Dendritic cell treated with granulocyte-macrophage colony-stimulating factor and Interleukin-4, amounts not matched to agents 40 ng/mL and 50 ng/mL, for 4 days (primary cell): Measurements from ENCODE around the gene FAM111A.

Experiments
- H3K27ac Mint-ChIP-seq: one replicate; pipeline ENCODE4 v1.8.0; 2022; ENCODE audit warnings: mild to moderate bottlenecking, mixed read lengths
- H3K27me3 Mint-ChIP-seq: one replicate; pipeline ENCODE4 v1.8.0; 2022; ENCODE audit warnings: mild to moderate bottlenecking, mixed read lengths
- H3K36me3 Mint-ChIP-seq: one replicate; pipeline ENCODE4 v1.8.0; 2022; ENCODE audit warnings: low read depth, mixed read lengths
- H3K4me1 Mint-ChIP-seq: one replicate; pipeline ENCODE4 v1.8.0; 2022; ENCODE audit warnings: low read depth, mixed read lengths
- H3K4me3 Mint-ChIP-seq: one replicate; pipeline ENCODE4 v1.8.0; 2022; ENCODE audit warnings: mild to moderate bottlenecking, moderate library complexity, mixed read lengths
- H3K9me3 Mint-ChIP-seq: one replicate; pipeline ENCODE4 v1.8.0; 2022; ENCODE audit warnings: mixed read lengths
- intact Hi-C: fragments of 100-400 bp; cut with micrococcal nuclease; formaldehyde crosslinking; loops from one replicate; pipeline ENCODE4 v1.15.0; 2022

FAM111A gene

GRCh38 chr11:59154610-59155009, 12.0 kb downstream of the FAM111A start:
- H3K36me3 Mint-ChIP-seq = peaks cover 23% of the 10 kb centered on the region
- H3K4me3 Mint-ChIP-seq = no peak overlapping the region
- intact Hi-C loops = loop anchor here (5.0 kb wide), 1 partner anchor 97 kb away; no protein-coding TSS in a partner anchor
- peaks cover 26% of the 10 kb centered on the region for H3K4me1 Mint-ChIP-seq
- H3K9me3 Mint-ChIP-seq = no peaks in the 10 kb centered on the region
- no peak overlapping the region for H3K27ac Mint-ChIP-seq
- H3K27me3 Mint-ChIP-seq = no peaks in the 10 kb centered on the region

GRCh38 chr11:59157433-59157832, 14.8 kb downstream of the FAM111A start:
- intact Hi-C loops = loop anchor here (5.0 kb wide), 1 partner anchor 100 kb away; no protein-coding TSS in a partner anchor
- Mint-ChIP-seq H3K27ac (no peak overlapping the region), H3K4me3 (no peak overlapping the region)

GRCh38 chr11:59158206-59159068, 15.8 kb downstream of the FAM111A start:
- H3K4me3 Mint-ChIP-seq = no peak overlapping the region
- no peaks in the 10 kb centered on the region for H3K36me3 Mint-ChIP-seq
- intact Hi-C loops = loop anchor here (1.0 to 5.0 kb wide), 3 partner anchors 61 to 199 kb away; no protein-coding TSS in a partner anchor
- H3K27ac Mint-ChIP-seq = peak overlapping the region; percentile 18
- no peaks in the 10 kb centered on the region for H3K9me3 Mint-ChIP-seq
- peaks cover 12% of the 10 kb centered on the region for H3K4me1 Mint-ChIP-seq
- H3K27me3 Mint-ChIP-seq = peaks cover 2% of the 10 kb centered on the region

More at GRCh38 chr11:59157433-59157832, 14.8 kb downstream of the FAM111A start:
- Mint-ChIP-seq H3K27me3 (no peaks in the 10 kb centered on the region), H3K36me3 (peaks cover 5% of the 10 kb centered on the region), H3K4me1 (peaks cover 16% of the 10 kb centered on the region), H3K9me3 (no peaks in the 10 kb centered on the region)

- Mint-ChIP-seq H3K27me3 (peaks cover 6% of the 10 kb centered on the region), H3K9me3 (no peaks in the 10 kb centered on the region), H3K36me3 (no peaks in the 10 kb centered on the region), H3K4me3 (no peak overlapping the region), H3K27ac (no peak overlapping the region), H3K4me1 (no peaks in the 10 kb centered on the region)
- intact Hi-C loops = no loop called here
Measured at GRCh38 chr11:59164028-59164427, 21.4 kb downstream of the FAM111A start.

- H3K4me1 Mint-ChIP-seq = peaks cover 17% of the 10 kb centered on the region
- no peaks in the 10 kb centered on the region for H3K36me3 Mint-ChIP-seq
Measured at GRCh38 chr11:59171508-59172322, 29.1 kb downstream of the FAM111A start, which contains the start of gene DTX4. Gene DTX4 (plus strand): TSS chr11:59172132. CDS start chr11:59172596, 464 bp downstream.

GRCh38 chr11:59172345-59173079, 29.9 kb downstream of the FAM111A start:
- Mint-ChIP-seq H3K9me3 (no peaks in the 10 kb centered on the region), H3K36me3 (no peaks in the 10 kb centered on the region), H3K4me3 (peak overlapping the region; percentile 72), H3K27me3 (peaks cover 24% of the 10 kb centered on the region), H3K4me1 (peaks cover 17% of the 10 kb centered on the region), H3K27ac (peak overlapping the region; percentile 28)
- intact Hi-C loops = loop anchor here (2.0 kb wide), 1 partner anchor 34 kb away; no protein-coding TSS in a partner anchor

More at GRCh38 chr11:59171508-59172322, 29.1 kb downstream of the FAM111A start, which contains the start of gene DTX4:
- intact Hi-C loops = loop anchor here (1.0 to 2.0 kb wide), 3 partner anchors 35 to 259 kb away; no protein-coding TSS in a partner anchor
- Mint-ChIP-seq H3K27me3 (peaks cover 24% of the 10 kb centered on the region), H3K27ac (peak within 1 kb of the TSS; percentile 28), H3K4me3 (peak within 1 kb of the TSS; percentile 72), H3K9me3 (no peaks in the 10 kb centered on the region)

GRCh38 chr11:59173080-59173963, 30.7 kb downstream of the FAM111A start:
- H3K9me3 Mint-ChIP-seq = no peaks in the 10 kb centered on the region
- intact Hi-C loops = loop anchor here (2.0 kb wide), 1 partner anchor 33 kb away; no protein-coding TSS in a partner anchor
- peak overlapping the region; percentile 28 for H3K27ac Mint-ChIP-seq
- H3K4me3 Mint-ChIP-seq = peak overlapping the region; percentile 72
- H3K4me1 Mint-ChIP-seq = peaks cover 17% of the 10 kb centered on the region
- H3K27me3 Mint-ChIP-seq = peaks cover 24% of the 10 kb centered on the region
- no peaks in the 10 kb centered on the region for H3K36me3 Mint-ChIP-seq

GRCh38 chr11:59173964-59174663, 31.5 kb downstream of the FAM111A start:
- Mint-ChIP-seq H3K4me1 (peaks cover 17% of the 10 kb centered on the region), H3K9me3 (no peaks in the 10 kb centered on the region), H3K27me3 (peaks cover 24% of the 10 kb centered on the region), H3K4me3 (no peak overlapping the region), H3K27ac (no peak overlapping the region), H3K36me3 (no peaks in the 10 kb centered on the region)
- intact Hi-C loops = loop anchor here (2.0 kb wide), 1 partner anchor 33 kb away; no protein-coding TSS in a partner anchor

- intact Hi-C loops = no loop called here
- Mint-ChIP-seq H3K9me3 (no peaks in the 10 kb centered on the region), H3K27ac (no peak overlapping the region), H3K36me3 (no peaks in the 10 kb centered on the region), H3K4me1 (peaks cover 17% of the 10 kb centered on the region), H3K27me3 (peaks cover 24% of the 10 kb centered on the region), H3K4me3 (no peak overlapping the region)
Measured at GRCh38 chr11:59174664-59175033, 32.0 kb downstream of the FAM111A start.

- H3K27ac Mint-ChIP-seq = no peak overlapping the region
- H3K9me3 Mint-ChIP-seq = no peaks in the 10 kb centered on the region
- peaks cover 17% of the 10 kb centered on the region for H3K4me1 Mint-ChIP-seq
- peaks cover 24% of the 10 kb centered on the region for H3K27me3 Mint-ChIP-seq
- intact Hi-C loops = no loop called here
- H3K4me3 Mint-ChIP-seq = no peak overlapping the region
- H3K36me3 Mint-ChIP-seq = no peaks in the 10 kb centered on the region
Measured at GRCh38 chr11:59175091-59175501, 32.4 kb downstream of the FAM111A start.

GRCh38 chr11:59176330-59176729, 33.7 kb downstream of the FAM111A start:
- no peaks in the 10 kb centered on the region for H3K9me3 Mint-ChIP-seq
- no peak overlapping the region for H3K27ac Mint-ChIP-seq
- intact Hi-C loops = no loop called here
- peaks cover 24% of the 10 kb centered on the region for H3K27me3 Mint-ChIP-seq
- H3K4me1 Mint-ChIP-seq = peaks cover 17% of the 10 kb centered on the region
- no peak overlapping the region for H3K4me3 Mint-ChIP-seq
- H3K36me3 Mint-ChIP-seq = no peaks in the 10 kb centered on the region

- no peak overlapping the region for H3K4me3 Mint-ChIP-seq
- peaks cover 16% of the 10 kb centered on the region for H3K27me3 Mint-ChIP-seq
- no peak overlapping the region for H3K27ac Mint-ChIP-seq
- no peaks in the 10 kb centered on the region for H3K9me3 Mint-ChIP-seq
- peaks cover 8% of the 10 kb centered on the region for H3K4me1 Mint-ChIP-seq
- peaks cover 5% of the 10 kb centered on the region for H3K36me3 Mint-ChIP-seq
- intact Hi-C loops = no loop called here
Measured at GRCh38 chr11:59178402-59178801, 35.7 kb downstream of the FAM111A start.
